Smooth muscle cell of the brain vasculature (primary cell): Measurements from ENCODE around the gene RIN3.

ENCODE experiments used
- DNase-seq: peaks from one replicate; pipeline ENCODE4 v3.0.0-alpha.2; 2012; ENCODE audit warnings: low read depth, low spot score

RIN3 gene

DNA sequence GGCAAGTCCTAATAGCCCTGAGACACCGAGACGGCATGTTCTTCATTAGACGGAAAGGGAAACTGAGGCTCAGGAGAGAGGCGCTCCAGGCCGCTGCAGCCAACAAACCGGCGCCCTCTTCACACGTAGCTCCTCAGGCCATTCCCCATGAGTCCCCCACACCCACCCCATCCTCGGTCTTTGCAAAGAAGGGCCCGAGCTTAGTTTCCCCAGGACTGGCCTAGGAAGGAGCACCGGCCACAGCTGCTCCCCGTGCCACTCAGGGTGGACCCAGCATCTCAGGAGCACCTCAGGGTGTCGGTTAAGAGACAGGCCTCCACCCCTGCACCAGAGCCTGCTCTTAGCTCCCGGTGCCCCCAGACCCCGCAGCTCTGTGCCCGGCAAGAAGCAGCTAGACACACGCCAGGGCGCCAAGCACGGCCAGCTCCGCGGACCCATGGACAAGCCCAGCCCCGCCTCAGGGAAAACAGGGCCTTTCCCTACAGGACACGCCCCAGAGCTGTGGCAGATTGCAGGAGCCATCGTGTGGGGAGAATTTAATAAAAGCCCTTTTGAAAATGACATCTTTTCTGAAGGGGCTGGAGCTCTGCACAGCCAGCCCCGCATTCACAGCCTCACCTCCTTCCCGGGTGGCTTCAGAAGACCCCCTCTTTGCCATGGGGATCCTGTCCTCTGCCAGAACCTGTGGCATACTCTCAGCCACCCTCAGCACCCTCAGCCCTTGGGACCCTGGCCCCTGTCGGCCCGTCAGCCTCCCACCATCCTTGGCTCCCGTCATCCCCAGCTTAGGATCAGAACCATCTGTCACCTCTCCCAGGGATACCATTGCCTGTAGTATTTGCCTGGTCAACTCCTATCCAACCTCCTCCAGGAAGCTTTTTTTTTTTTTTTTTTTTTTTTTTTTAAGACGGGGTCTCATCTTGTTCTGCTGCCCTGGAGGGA, 175.1 kb downstream of the RIN3 start:
- no peak for DNase-seq

GRCh38 chr14:92690171-92691011, 176.8 kb downstream of the RIN3 start:
- DNase-seq, result no peak

GRCh38 chr14:92692822-92693226, 179.2 kb downstream of the RIN3 start:
- no peak for DNase-seq

DNA sequence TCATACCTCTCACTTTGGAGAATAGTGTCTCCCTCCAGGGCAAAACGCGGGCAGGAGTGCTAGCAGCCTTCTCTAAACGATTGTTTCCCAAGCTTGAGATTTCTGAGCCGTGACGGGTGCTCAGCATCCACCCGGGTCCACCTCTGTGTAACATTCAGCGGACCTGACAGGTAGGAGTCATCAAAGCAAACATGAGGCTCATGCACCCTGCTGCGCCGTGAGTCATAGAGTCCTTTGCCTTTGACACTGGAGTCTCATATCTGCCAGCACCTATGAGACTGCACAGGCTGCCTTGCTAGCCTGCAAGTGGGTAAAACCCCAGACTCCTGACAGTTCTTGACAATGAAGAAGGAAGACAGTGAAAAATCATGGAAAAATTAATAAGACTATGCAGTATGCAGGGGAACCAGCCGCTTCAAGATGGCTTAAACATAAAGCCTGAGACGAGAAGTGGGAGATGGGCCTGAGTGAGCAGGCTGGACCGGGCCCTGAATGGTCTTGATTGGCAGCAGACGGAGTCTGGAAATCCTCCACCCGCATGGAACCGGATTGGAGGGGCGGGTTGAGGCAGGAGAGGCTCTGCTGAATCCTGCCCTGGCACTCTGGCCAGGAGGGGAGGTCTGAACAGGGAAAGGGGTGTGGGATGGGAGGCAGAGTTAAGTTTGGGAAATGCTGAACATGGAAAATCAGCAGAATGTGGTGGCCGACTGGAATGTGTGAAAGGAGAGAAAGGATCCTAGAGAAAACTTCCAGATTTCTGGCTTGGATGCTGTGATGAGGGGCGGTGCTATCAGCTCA, 180.6 kb downstream of the RIN3 start:
- DNase-seq, result no peak

DNA sequence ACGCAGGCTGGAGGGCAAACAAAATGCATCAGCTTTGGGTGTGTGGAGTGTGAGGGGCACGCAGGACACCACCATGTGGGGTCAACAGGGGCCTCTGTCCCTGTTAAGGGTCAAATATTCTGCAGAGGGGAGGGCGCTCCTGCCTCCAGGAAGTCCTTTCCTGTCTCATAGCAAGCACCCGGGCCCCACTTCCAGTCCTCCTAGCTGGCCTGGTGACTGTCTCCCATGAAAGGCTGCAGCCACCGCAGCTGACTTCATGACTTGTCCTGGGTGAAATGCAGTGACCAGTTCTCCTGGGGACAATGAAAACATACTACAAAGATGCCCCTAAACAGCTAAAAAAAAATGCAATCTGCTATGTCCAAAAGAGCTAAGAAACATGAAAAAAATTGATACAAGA, 181.2 kb downstream of the RIN3 start:
- DNase-seq, result no peak

DNA sequence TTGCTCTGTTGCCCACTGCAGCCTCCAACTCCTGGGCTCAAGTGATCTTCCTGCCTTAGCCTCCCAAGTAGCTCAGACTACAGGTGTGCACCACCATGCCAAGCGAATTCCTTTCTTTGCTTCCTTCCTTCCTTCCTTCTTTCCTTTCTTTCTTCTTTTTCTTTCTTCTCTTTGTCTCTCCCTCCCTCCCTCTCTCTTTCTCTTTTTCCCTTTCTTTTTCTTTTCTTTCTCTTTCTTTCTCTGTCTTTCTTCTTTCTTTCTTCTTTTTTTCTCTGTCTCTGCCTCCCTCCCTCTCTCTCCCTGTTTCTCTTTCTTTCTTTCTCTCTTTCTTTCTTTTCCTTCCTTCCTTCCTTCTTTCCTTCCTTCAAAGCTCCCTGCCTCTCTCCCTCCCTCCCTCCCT, 182.0 kb downstream of the RIN3 start:
- no peak for DNase-seq

GRCh38 chr14:92696366-92696765, 182.8 kb downstream of the RIN3 start:
- no peak for DNase-seq

DNA sequence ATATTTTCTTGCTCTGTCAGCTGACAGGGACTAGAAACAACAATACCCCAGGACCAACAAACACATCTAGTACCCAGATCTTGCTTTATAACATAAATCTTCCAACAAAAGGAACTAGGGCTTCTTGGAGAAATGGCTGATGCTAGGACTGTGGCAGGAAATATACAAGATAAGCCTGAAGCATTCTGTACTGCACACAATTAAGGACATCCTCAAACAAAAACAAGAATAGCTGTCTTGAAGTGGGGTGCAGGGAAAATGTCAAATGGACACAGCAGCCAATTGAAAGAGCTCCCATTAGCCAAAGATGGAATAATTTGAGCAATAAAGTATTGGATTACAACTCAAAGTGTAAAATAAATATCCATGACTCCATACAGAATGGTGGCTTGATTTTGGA, 184.8 kb downstream of the RIN3 start:
- DNase-seq, result no peak

- no peak for DNase-seq
Measured at GRCh38 chr14:92701826-92702225, 188.2 kb downstream of the RIN3 start.

DNA sequence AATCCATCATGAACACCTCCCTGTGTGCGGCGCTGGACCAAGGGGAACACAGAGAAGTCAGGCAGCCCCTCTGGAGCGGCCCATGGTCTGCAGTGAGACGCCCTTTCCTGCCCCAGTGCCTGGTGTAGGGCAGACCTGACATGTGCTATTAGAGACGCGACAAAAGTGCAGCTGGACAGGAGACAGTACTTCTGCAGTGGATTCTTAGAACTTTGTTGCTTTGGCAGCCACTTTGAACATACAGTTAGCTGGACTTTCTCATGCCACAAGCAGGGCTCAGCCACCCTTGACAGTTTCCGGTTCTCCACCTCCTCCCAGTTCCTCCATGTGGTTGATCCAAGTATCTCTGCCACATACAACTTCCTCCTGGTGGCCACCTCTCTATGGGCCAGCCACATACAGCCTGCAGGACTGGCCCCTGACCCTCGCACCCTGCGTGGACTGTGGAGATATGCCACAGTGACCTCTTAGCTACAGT, 188.9 kb downstream of the RIN3 start:
- no peak for DNase-seq

GRCh38 chr14:92703516-92703915, 189.9 kb downstream of the RIN3 start:
- DNase-seq, result no peak

DNA sequence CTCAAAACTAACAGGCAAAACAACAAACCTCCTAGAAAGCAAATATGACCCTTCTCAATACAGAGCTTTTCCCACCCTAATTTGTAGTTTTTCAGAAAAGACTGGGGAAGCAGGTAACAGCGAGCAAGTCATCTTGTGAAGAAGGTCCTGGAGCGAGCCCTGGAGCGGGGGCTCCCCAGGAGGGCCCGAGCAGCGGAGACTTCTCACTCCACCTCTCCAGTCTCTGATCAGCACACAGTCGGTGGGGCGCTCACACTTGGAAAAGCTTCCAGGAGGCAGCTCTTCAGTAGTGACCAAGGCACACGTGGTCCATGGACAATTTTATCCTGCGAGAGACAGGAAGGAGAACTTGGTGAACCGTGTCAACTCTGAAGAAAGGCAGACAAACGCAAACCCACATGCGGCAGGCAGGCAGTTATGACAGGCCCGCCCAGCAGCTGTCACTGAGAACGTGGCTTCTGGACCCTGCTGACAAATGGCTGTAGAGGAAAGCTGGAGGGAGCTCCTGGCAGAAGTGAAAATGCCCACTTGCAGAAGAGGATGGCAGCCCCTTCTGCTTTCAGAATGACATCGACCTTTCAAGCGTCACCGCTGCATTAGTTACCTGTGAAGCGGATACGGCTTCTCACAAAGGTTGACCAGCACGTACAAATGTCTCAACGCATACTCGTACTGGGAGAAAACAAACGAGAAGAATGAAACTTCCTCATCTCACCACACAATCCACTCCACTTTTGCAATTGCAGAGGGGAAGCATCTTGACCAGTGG, 190.6 kb downstream of the RIN3 start:
- DNase-seq, result no peak

DNA sequence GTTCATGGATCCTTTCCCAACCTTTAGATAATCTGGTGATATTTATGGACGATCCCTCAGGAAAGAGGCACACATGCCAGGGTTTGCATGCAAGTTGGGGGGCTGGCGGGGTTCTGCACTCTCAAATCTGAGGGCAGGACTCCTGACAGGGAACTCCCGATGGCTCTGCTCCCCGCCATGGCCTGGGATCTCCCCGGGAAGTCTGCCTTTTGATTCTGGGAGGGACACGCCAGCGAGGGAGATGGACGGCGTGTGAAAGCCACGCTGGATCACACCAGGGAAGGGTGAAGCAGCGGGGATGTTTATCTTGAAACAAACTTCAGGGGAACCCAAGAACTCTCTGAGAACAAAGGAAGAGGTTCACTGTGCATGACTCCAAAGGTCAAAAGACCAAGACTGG, 191.2 kb downstream of the RIN3 start:
- no peak for DNase-seq

DNA sequence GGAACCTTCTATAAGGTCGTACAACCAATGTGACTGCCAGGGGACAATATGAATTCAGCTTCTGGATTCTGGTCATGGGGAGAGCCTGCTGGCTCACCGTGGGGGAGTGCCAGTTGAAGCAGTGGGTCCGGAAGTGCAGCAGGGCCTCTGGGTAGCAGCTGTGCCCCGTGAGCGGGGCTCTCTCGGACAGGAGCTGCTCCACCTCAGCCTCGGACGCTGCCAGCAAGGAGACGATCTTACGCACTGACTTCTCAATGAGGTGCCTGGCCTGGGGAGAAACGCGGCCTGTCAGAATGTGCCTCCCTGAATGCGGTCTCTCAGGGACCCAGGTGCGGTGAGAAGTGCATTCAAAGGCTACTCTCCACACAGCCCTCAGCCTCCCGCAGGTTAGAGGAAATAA, 192.8 kb downstream of the RIN3 start:
- DNase-seq, result no peak

GRCh38 chr14:92709340-92710000, 195.9 kb downstream of the RIN3 start:
- no peak for DNase-seq

DNA sequence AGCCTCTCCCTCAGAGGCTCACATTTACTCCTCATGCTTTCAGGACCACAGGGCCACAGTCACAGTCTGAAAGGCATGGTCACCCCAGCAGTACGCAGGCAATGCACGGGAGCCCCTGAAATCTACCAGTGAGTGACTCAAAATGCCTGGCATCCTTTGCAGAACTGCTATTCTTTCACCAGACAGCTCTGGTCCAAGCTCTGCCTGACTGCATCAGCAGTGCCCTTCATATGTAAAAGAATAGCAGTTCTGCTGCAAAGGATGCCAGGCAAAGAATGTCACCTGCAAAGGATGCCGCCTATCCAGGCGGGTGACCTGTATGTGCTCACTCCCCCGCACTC, 196.4 kb downstream of the RIN3 start:
- DNase-seq, result no peak

GRCh38 chr14:92711976-92712653, 198.5 kb downstream of the RIN3 start:
- no peak for DNase-seq

GRCh38 chr14:92712654-92713051, 199.1 kb downstream of the RIN3 start:
- DNase-seq, result no peak

GRCh38 chr14:92714739-92715307, 201.2 kb downstream of the RIN3 start:
- DNase-seq, result peak; percentile 24

GRCh38 chr14:92716131-92716530, 202.6 kb downstream of the RIN3 start:
- no peak for DNase-seq
